Thyroid gland (tissue), 4 donors: Measurements from ENCODE around the gene RNF121. TPM values are rescaled to one million over a fixed set of nuclear protein-coding genes. Genes with fewer than 3 reads are reported as not detected.

Experiments
- DNase-seq, 2 donors: peaks; one replicate each; pipeline ENCODE4 v3.0.0-alpha.2; 2019
- H3K27ac ChIP-seq, 3 donors: fragments of 200-600 bp; sonication (generic); 1 replicate in 2 of 3; 2 replicates in 1 of 3; pipeline ENCODE4 v1.5.1; 2016 to 2019; ENCODE audit warnings: mild to moderate bottlenecking in 1 of 3, moderate library complexity in 1 of 3
- H3K27me3 ChIP-seq: fragments of 200-600 bp; sonication (generic); one replicate; pipeline ENCODE4 v1.5.1; 2019
- H3K36me3 ChIP-seq, 2 donors: fragments of 200-600 bp; sonication (generic); one replicate each; pipeline ENCODE4 v1.5.1; 2016 to 2019
- H3K4me1 ChIP-seq, 2 donors: fragments of 200-600 bp; sonication (generic); one replicate each; pipeline ENCODE4 v1.5.1; 2017 to 2019
- H3K4me3 ChIP-seq, 3 donors: fragments of 200-600 bp; sonication (generic); replicated peaks in 1 of 3; 1 replicate in 2 of 3; 2 replicates in 1 of 3; pipeline ENCODE4 v1.5.1; 2016; ENCODE audit warnings: mild to moderate bottlenecking in 1 of 3
- H3K9me3 ChIP-seq: fragments of 200-600 bp; sonication (generic); one replicate; pipeline ENCODE4 v1.5.1; 2017
- POLR2A ChIP-seq, 2 donors: fragments of 450-650 bp; IDR thresholded peaks; one replicate each; pipeline ENCODE4 v1.6.1; 2017; ENCODE audit warnings: antibody characterized with exemption in 2 of 2, mild to moderate bottlenecking in 2 of 2, moderate library complexity in 1 of 2
- WGBS, 2 donors: methylation state at CpG; one replicate each; pipeline ENCODE4 v1.1.5; 2017; 5-methylcytosine and 5-hydroxymethylcytosine counted together
- intact Hi-C: fragments of 100-400 bp; cut with DNase I; formaldehyde crosslinking; loops from one replicate; pipeline ENCODE4 v1.15.1; 2023
- total RNA-seq, 4 donors: library from RNA; depleted of rRNA; stranded (reverse); fragments of >200 nt; gene quantifications; one replicate each; pipeline ENCODE4 v1.2.3, GENCODE V29; 2016
- TF ChIP-seq, protein P1 (sequence below), 6 experiments: fragments of 200-600 bp in 3 of 6; fragments of 450-650 bp in 3 of 6; sonication (generic) in 3 of 6; IDR thresholded peaks; one replicate each; pipeline ENCODE4 v1.5.1; 2016 to 2019; ENCODE audit warnings: antibody characterized with exemption in 6 of 6, mild to moderate bottlenecking in 2 of 6, inconsistent platforms in 1 of 6, moderate library complexity in 1 of 6

Gene RNF121
- total RNA-seq, 4 donors from 2014 or later: 41.9 to 64.4 (median 54.7) TPM

DNA sequence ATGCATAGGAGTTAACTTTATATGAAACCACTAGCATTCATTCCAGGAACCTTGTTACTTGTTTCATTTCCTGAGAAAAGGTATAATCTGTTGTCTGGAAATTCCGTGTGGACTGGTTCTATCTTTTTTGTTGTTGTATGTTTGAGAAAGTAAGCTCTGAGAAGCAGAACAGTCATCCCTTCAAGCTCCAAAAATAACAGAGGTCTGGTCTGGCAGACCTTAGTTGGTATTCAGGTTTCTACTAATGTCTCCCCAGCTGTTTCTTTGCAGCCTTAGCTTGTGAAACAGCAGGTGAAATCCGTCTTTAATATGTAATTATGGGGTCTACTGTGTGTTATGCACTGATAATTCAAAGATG is 2.4 kb downstream of the RNF121 start:
- Histone ChIP-seq H3K4me1 (peaks cover 30 to 34% of the 10 kb centered on the region in 2 donors), H3K4me3 (no peak overlapping the region), H3K27ac (no peak overlapping the region)

DNA sequence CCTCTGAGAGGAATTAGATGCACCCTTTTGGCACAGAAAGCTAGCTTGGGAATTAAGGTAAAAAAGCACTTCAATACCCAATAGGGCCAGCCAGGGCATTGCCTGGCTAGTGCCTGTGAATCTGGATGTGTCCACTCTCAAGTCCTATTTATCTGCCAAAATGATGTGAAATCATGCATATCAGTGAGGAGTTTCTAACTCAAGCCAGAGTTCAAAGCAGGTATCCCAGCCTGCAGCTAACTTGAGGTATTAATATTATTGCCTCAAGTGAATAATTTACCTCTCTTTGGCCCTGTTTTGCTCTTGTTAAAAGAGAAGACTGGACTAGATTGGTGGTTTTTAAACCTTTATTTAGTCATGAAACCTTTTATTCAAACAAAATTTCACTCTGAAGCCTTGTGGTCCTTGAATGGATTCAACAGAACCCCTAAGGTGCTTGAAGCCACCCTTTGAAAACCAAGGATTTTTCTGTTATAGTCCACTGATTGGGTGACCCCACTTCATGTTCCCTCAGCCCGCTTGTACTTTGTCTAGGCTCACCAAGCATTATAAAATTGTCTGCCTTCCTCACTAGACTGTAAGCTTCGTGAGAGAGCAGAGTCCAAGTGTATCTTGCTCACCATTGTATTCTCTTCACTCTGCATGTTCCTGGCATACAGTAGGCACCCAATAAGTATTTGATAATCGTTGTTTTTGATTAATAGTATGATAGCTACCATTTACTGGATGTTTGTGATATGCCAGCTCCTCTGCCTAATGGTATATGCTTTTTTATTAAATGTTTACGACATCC is 4.5 kb downstream of the RNF121 start:
- H3K4me3 ChIP-seq: no peak overlapping the region
- 83% methylated on average over 4 of the region's 4 CpGs for WGBS, 2 donors
- no peaks in the 10 kb centered on the region for H3K9me3 ChIP-seq
- peaks cover 22 to 29% of the 10 kb centered on the region in 2 donors for H3K4me1 ChIP-seq
- no peaks in the 10 kb centered on the region for H3K27me3 ChIP-seq
- peak; percentile 24 to 34 for DNase-seq
- TF ChIP-seq, protein P1, sequence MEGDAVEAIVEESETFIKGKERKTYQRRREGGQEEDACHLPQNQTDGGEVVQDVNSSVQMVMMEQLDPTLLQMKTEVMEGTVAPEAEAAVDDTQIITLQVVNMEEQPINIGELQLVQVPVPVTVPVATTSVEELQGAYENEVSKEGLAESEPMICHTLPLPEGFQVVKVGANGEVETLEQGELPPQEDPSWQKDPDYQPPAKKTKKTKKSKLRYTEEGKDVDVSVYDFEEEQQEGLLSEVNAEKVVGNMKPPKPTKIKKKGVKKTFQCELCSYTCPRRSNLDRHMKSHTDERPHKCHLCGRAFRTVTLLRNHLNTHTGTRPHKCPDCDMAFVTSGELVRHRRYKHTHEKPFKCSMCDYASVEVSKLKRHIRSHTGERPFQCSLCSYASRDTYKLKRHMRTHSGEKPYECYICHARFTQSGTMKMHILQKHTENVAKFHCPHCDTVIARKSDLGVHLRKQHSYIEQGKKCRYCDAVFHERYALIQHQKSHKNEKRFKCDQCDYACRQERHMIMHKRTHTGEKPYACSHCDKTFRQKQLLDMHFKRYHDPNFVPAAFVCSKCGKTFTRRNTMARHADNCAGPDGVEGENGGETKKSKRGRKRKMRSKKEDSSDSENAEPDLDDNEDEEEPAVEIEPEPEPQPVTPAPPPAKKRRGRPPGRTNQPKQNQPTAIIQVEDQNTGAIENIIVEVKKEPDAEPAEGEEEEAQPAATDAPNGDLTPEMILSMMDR (IDR thresholded peaks at IDR 0.05): no peak
- no peak for TF ChIP-seq POLR2A (IDR thresholded peaks at IDR 0.05)
- H3K36me3 ChIP-seq: no peaks in the 10 kb centered on the region
- intact Hi-C loops: no loop called here
- no peak overlapping the region for H3K27ac ChIP-seq

More for the DNA sequence above, 2.4 kb downstream of the RNF121 start:
- intact Hi-C loops: no loop called here
- Histone ChIP-seq H3K9me3 (no peaks in the 10 kb centered on the region), H3K27me3 (no peaks in the 10 kb centered on the region), H3K36me3 (no peaks in the 10 kb centered on the region)
- no peak for TF ChIP-seq POLR2A (IDR thresholded peaks at IDR 0.05)
- TF ChIP-seq, protein P1 (IDR thresholded peaks at IDR 0.05): no peak
- WGBS, 2 donors: 56 to 72% methylated on average over 2 of the region's 2 CpGs
- no peak for DNase-seq

DNA sequence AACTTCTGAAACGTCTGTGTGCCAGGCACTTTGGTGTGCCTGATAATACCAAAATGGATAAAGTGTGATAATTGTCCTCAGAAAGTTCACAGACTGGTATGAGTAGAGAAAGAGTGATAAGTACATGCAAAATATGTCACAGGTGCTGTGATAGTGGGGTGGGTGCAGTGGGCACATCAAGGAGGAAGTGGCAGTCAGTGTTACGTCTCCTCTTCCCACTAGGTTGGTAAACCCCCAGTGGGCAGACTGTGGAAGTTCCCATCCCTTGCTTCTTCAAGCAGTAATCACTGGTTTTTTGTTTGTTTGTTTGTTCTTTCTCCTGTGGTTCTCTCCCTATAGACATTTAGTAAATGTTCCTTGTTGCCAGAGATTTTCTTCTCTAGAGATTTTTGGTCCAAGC is 5.4 kb downstream of the RNF121 start:
- no peaks in the 10 kb centered on the region for H3K36me3 ChIP-seq
- intact Hi-C loops: no loop called here
- WGBS, 2 donors: 63 to 64% methylated on average over 2 of the region's 2 CpGs
- no peak overlapping the region for H3K4me3 ChIP-seq
- H3K27ac ChIP-seq: no peak overlapping the region
- peaks cover 22 to 33% of the 10 kb centered on the region in 2 donors for H3K4me1 ChIP-seq
- TF ChIP-seq, protein P1 (IDR thresholded peaks at IDR 0.05): no peak
- no peak for TF ChIP-seq POLR2A (IDR thresholded peaks at IDR 0.05)
- H3K9me3 ChIP-seq: no peaks in the 10 kb centered on the region
- no peak for DNase-seq
- H3K27me3 ChIP-seq: no peaks in the 10 kb centered on the region

DNA sequence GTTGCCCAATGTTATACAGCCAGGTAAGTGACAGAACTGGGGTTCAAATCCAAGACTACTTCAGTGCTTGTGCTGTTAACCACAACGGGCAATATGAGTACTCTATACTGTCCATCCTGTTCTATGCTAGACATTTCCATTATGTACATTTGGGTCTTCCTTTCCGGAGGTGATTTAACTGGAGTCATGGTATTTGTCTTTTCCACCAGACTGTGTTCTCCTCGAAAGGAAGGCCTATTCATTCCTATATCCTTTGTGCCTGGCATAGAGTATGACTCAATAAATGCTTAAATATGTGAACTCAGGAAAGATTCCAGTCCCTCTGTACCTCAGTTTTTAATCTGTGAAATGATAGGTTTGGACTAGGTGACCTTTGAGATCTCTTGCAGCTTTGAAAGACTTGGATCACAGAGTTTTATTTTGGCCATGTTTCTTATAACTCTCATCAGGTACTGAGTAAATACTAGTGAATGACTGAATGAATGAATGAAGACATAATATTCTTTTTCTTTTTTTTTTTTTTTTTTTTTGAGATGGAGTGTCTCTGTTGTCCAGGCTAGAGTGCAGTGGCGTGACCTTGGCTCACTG is 6.6 kb downstream of the RNF121 start:
- H3K27me3 ChIP-seq: no peaks in the 10 kb centered on the region
- H3K36me3 ChIP-seq: no peaks in the 10 kb centered on the region
- no peak overlapping the region for H3K4me3 ChIP-seq
- intact Hi-C loops: no loop called here
- DNase-seq: no peak
- no peak for TF ChIP-seq POLR2A (IDR thresholded peaks at IDR 0.05)
- TF ChIP-seq, protein P1 (IDR thresholded peaks at IDR 0.05): no peak
- peaks cover 14 to 25% of the 10 kb centered on the region in 2 donors for H3K4me1 ChIP-seq
- no peak overlapping the region for H3K27ac ChIP-seq
- 90 to 91% methylated on average over 4 of the region's 4 CpGs for WGBS, 2 donors
- no peaks in the 10 kb centered on the region for H3K9me3 ChIP-seq

DNA sequence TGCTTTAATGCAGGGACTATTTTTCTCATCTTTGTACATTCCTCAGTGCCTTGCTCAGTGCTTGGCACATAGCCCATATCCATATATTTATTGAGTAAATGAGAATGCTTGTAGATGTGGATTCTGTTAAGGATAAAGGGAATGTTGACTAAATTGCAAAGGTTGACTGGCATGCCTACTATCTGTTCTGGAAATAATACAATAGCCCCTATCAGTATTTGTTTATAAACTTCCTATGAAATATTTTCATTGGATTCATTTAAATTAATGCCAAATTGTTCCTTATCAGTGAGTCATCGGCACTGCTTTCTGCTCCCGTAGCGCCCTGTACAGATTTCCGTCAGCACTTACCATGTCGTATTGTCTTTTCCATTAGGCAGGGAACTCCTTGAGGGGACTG is 8.0 kb downstream of the RNF121 start:
- TF ChIP-seq POLR2A (IDR thresholded peaks at IDR 0.05): no peak
- TF ChIP-seq, protein P1 (IDR thresholded peaks at IDR 0.05): no peak
- no peak overlapping the region for H3K4me3 ChIP-seq
- H3K27ac ChIP-seq: no peak overlapping the region
- no peaks in the 10 kb centered on the region for H3K36me3 ChIP-seq
- intact Hi-C loops: no loop called here
- peaks cover 11 to 25% of the 10 kb centered on the region in 2 donors for H3K4me1 ChIP-seq
- DNase-seq: no peak
- H3K9me3 ChIP-seq: no peaks in the 10 kb centered on the region
- H3K27me3 ChIP-seq: no peaks in the 10 kb centered on the region
- WGBS, 2 donors: 67 to 69% methylated on average over 5 of the region's 5 CpGs
